WTC11 (cell line): Measurements from ENCODE around the gene COPS9. TPM values are rescaled to one million over a fixed set of nuclear protein-coding genes. Genes with fewer than 3 reads are reported as not detected.

Experiments
- ATAC-seq: fragments of 200-7000 bp; cut with Tn5 transposase; 2 replicates; pipeline ENCODE4 v1.10.0; 2021; ENCODE audit warnings: mild to moderate bottlenecking, moderate library complexity
- CTCF ChIA-PET: fragments of 300-600 bp; sonication (Branson Sonifier 250); formaldehyde crosslinking; loops from one replicate; lab custom pipeline; 2021; ENCODE audit warnings: antibody characterized with exemption; lab: Charles Lee
- POLR2A ChIA-PET: fragments of 350-600 bp; sonication (Branson Sonifier 250); formaldehyde crosslinking; loops from one replicate; lab custom pipeline; 2021; ENCODE audit warnings: antibody characterized with exemption; lab: Charles Lee
- DNase-seq: peaks from one replicate; pipeline ENCODE4 v3.0.0; 2021; ENCODE audit warnings: low spot score
- H3K27ac Mint-ChIP-seq: 2 replicates; pipeline ENCODE4 v1.8.0; 2021; ENCODE audit warnings: mixed read lengths
- H3K27me3 Mint-ChIP-seq: 2 replicates; pipeline ENCODE4 v1.8.0; 2021; ENCODE audit warnings: low read depth, mild to moderate bottlenecking, moderate library complexity, mixed read lengths
- H3K36me3 Mint-ChIP-seq: 2 replicates; pipeline ENCODE4 v1.8.0; 2021; ENCODE audit warnings: mixed read lengths
- H3K4me1 Mint-ChIP-seq: 2 replicates; pipeline ENCODE4 v1.8.0; 2022; ENCODE audit warnings: mixed read lengths
- H3K4me3 Mint-ChIP-seq: 2 replicates; pipeline ENCODE4 v1.8.0; 2021; ENCODE audit warnings: mild to moderate bottlenecking, moderate library complexity, mixed read lengths
- H3K9me3 Mint-ChIP-seq: 2 replicates; pipeline ENCODE4 v1.8.0; 2021; ENCODE audit warnings: mixed read lengths
- AR ChIP-seq: fragments of 250-450 bp; sonication (Bioruptor Pico); IDR thresholded peaks from 2 replicates; pipeline ENCODE4 v1.9.0; 2021; ENCODE audit warnings: mild to moderate bottlenecking
- E2F4 ChIP-seq: sonication (generic); formaldehyde crosslinking; IDR thresholded peaks from 2 replicates; pipeline ENCODE4 v1.8.1; 2022; ENCODE audit warnings: low read depth, mild to moderate bottlenecking, moderate library complexity, missing genetic modification reagents, borderline replicate concordance
- ELF4 ChIP-seq: sonication (generic); formaldehyde crosslinking; IDR thresholded peaks from 2 replicates; pipeline ENCODE4 v1.8.1; 2022; ENCODE audit warnings: low read depth, mild to moderate bottlenecking, moderate library complexity, missing genetic modification reagents
- GRHL2 ChIP-seq: fragments of 250-450 bp; sonication (Bioruptor Pico); IDR thresholded peaks from 2 replicates; pipeline ENCODE4 v1.8.0; 2022; ENCODE audit warnings: mild to moderate bottlenecking, moderate library complexity; ENCODE audit not compliant: insufficient replicate concordance, severe bottlenecking
- KAT7 ChIP-seq: sonication (generic); formaldehyde crosslinking; IDR thresholded peaks from 2 replicates; pipeline ENCODE4 v1.8.1; 2023; ENCODE audit warnings: missing genetic modification reagents, mild to moderate bottlenecking, borderline replicate concordance
- NR1H2 ChIP-seq: sonication (generic); formaldehyde crosslinking; IDR thresholded peaks from 2 replicates; pipeline ENCODE4 v1.9.0; 2021; ENCODE audit warnings: mild to moderate bottlenecking, moderate library complexity, missing genetic modification reagents
- SP1 ChIP-seq: sonication (generic); formaldehyde crosslinking; conservative IDR thresholded peaks from 2 replicates; pipeline ENCODE4 v1.8.1; 2022; ENCODE audit warnings: missing genetic modification reagents
- TEAD1 ChIP-seq: sonication (generic); formaldehyde crosslinking; IDR thresholded peaks from 2 replicates; pipeline ENCODE4 v1.8.0; 2022; ENCODE audit warnings: mild to moderate bottlenecking, missing genetic modification reagents
- ZMAT4 ChIP-seq: fragments of 250-450 bp; sonication (Bioruptor Pico); IDR thresholded peaks from 2 replicates; pipeline ENCODE4 v1.9.0; 2021; ENCODE audit warnings: mild to moderate bottlenecking
- ZNF416 ChIP-seq: fragments of 250-450 bp; sonication (Bioruptor Pico); IDR thresholded peaks from 2 replicates; pipeline ENCODE4 v1.9.0; 2021; ENCODE audit warnings: mild to moderate bottlenecking, inconsistent platforms
- ZNF512 ChIP-seq: sonication (generic); formaldehyde crosslinking; IDR thresholded peaks from 2 replicates; pipeline ENCODE4 v1.8.1; 2022; ENCODE audit warnings: missing genetic modification reagents, borderline replicate concordance
- ZSCAN18 ChIP-seq: fragments of 250-450 bp; sonication (Bioruptor Pico); IDR thresholded peaks from 2 replicates; pipeline ENCODE4 v2.1.2; 2022; ENCODE audit warnings: mild to moderate bottlenecking, moderate library complexity
- total RNA-seq: library from RNA; stranded (reverse); gene quantifications from 3 replicates; pipeline ENCODE4 v1.2.3, GENCODE V29; 2021
- TF ChIP-seq, protein P1 (sequence below): sonication (generic); formaldehyde crosslinking; IDR thresholded peaks from 2 replicates; pipeline ENCODE4 v1.8.0; 2023; ENCODE audit warnings: mild to moderate bottlenecking, missing genetic modification reagents

COPS9 gene
- total RNA-seq, 1 experiment from 2014 or later: 142 TPM

DNA sequence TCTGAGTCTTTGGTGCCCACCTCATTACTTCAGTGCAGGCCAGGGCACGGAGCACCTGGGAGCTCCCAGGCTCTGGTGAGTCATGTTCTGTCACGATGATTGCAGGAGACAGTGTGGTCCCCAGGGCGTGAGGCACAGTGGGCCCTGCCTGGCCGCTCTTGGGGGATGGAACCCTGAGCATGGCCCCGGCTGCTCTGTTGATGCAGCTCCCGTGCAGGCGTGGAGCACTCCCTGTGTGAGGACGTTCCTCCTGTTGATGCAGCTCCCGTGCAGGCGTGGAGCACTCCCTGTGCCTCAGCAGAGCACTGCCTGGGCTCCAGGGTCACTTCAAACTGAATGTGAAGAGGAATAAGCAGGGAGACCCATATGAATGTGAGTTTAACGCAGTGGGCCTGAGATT lies 30.1 kb downstream of the COPS9 start (continued):
- TF ChIP-seq AR: no peak
- no peak for TF ChIP-seq E2F4 (CRISPR knock-in tag)
- TF ChIP-seq GRHL2 (CRISPR knock-in tag): no peak
- no peak for TF ChIP-seq ZNF512
- TF ChIP-seq, protein P1, sequence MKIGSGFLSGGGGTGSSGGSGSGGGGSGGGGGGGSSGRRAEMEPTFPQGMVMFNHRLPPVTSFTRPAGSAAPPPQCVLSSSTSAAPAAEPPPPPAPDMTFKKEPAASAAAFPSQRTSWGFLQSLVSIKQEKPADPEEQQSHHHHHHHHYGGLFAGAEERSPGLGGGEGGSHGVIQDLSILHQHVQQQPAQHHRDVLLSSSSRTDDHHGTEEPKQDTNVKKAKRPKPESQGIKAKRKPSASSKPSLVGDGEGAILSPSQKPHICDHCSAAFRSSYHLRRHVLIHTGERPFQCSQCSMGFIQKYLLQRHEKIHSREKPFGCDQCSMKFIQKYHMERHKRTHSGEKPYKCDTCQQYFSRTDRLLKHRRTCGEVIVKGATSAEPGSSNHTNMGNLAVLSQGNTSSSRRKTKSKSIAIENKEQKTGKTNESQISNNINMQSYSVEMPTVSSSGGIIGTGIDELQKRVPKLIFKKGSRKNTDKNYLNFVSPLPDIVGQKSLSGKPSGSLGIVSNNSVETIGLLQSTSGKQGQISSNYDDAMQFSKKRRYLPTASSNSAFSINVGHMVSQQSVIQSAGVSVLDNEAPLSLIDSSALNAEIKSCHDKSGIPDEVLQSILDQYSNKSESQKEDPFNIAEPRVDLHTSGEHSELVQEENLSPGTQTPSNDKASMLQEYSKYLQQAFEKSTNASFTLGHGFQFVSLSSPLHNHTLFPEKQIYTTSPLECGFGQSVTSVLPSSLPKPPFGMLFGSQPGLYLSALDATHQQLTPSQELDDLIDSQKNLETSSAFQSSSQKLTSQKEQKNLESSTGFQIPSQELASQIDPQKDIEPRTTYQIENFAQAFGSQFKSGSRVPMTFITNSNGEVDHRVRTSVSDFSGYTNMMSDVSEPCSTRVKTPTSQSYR: no peak

GRCh38 chr2:240103136-240103535 lies 33.0 kb downstream of the COPS9 start:
- no peak for ATAC-seq
- CTCF ChIA-PET: no interaction called here
- Mint-ChIP-seq H3K4me3 (no peak overlapping the region), H3K27ac (no peak overlapping the region), H3K4me1 (no peaks in the 10 kb centered on the region)
- POLR2A ChIA-PET: no interaction called here
- no peak for DNase-seq
- TF ChIP-seq KAT7 (CRISPR knock-in tag) (no peak), TEAD1 (CRISPR knock-in tag) (no peak), AR (no peak), ZSCAN18 (CRISPR knock-in tag) (no peak), NR1H2 (CRISPR knock-in tag) (no peak), ZNF416 (no peak), SP1 (CRISPR knock-in tag) (no peak), ZMAT4 (CRISPR knock-in tag) (no peak), ELF4 (CRISPR knock-in tag) (no peak)
- TF ChIP-seq, all 79 proteins: peak for 0
- H3K27me3 Mint-ChIP-seq: peaks cover 10% of the 10 kb centered on the region
- H3K36me3 Mint-ChIP-seq: no peaks in the 10 kb centered on the region
- H3K9me3 Mint-ChIP-seq: peaks cover 8% of the 10 kb centered on the region; the same call in 1 of the 2 replicates
